Esophagus muscularis mucosa (tissue), 4 donors: Measurements from ENCODE around the gene CNTNAP4.

Source experiments
- EP300 ChIP-seq: sonication (generic); formaldehyde crosslinking; IDR thresholded peaks from one replicate; pipeline ENCODE4 v1.6.1; 2017; ENCODE audit warnings: antibody characterized with exemption
- POLR2A ChIP-seq: fragments of 450-650 bp; IDR thresholded peaks from one replicate; pipeline ENCODE4 v1.6.1; 2017; ENCODE audit warnings: antibody characterized with exemption, moderate library complexity, mild to moderate bottlenecking, low read depth
- TF ChIP-seq, protein P1 (sequence below), 3 experiments: fragments of 200-600 bp in 2 of 3; fragments of 450-650 bp in 1 of 3; sonication (generic) in 2 of 3; IDR thresholded peaks; one replicate each; pipeline ENCODE4 v1.5.1; 2017 to 2019; ENCODE audit warnings: antibody characterized with exemption in 3 of 3, mild to moderate bottlenecking in 2 of 3, moderate library complexity in 1 of 3

DNA sequence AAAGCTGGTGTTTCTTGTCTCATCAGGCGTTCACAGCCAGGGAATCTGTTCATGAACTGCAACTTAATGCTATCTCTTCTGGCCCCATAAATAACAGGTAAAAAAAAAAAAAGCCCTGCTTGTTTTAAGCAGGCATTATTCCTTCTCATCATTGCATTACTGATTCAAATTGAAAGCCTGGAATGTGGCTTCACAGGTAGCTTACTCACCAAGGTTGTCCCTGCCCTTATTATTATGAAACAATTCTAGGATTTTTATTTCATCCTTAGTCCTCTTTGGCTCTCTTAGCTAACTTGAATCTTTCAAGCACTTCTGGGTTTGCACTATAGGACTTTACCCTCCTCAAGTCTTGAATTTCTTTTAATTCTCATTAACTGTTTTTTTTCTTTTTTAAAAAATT is 113.3 kb downstream of the CNTNAP4 start:
- TF ChIP-seq, protein P1, sequence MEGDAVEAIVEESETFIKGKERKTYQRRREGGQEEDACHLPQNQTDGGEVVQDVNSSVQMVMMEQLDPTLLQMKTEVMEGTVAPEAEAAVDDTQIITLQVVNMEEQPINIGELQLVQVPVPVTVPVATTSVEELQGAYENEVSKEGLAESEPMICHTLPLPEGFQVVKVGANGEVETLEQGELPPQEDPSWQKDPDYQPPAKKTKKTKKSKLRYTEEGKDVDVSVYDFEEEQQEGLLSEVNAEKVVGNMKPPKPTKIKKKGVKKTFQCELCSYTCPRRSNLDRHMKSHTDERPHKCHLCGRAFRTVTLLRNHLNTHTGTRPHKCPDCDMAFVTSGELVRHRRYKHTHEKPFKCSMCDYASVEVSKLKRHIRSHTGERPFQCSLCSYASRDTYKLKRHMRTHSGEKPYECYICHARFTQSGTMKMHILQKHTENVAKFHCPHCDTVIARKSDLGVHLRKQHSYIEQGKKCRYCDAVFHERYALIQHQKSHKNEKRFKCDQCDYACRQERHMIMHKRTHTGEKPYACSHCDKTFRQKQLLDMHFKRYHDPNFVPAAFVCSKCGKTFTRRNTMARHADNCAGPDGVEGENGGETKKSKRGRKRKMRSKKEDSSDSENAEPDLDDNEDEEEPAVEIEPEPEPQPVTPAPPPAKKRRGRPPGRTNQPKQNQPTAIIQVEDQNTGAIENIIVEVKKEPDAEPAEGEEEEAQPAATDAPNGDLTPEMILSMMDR (IDR thresholded peaks at IDR 0.05): no peak
- TF ChIP-seq POLR2A (no peak), EP300 (no peak)
